NCI-H187 treated with DMSO at 0.1 percent for 48 hours (cell line): ENCODE results near the gene ONECUT1.

Experiments
- DNase-seq: peaks from one replicate; lab custom pipeline; 2025; lab: John Stamatoyannopoulos, UW

The ONECUT1 gene

DNA sequence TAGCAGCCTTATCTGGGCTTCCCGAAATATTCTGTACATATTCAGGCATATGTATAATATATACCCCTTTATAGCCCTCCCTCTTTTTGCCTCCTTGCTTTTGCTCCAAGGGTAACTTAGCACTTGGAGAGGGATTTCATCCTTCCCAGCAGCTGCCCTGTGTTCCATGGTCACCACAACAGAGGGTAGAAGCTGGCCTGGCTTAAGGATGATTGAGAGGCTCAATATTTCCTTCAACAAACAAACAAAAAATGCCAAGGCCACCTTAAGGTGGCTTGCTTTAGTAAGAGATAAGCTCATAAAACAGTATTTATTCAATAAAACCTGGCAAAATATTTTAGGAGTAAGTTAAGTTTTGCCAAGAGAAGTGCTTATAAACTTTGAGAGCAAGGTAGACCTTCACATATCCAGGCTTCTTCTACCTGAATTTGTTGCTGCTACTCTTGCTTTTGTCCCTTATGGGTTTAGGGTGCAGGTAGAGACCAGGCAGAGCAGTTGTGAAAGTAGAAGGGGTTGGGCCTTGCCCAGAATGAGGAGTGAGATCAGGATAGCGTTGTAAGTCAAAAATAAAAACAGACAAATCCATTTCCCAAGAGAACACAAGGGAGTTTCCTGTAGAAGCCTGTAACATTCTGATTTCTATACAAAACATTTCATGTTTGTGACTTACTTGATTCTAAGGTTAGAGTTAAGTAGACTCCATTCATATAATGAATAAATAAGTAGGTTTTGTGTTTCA lies 58.2 kb downstream of the ONECUT1 start:
- DNase-seq, result no peak

GRCh38 chr15:52731004-52731403 lies 59.1 kb downstream of the ONECUT1 start:
- DNase-seq, result no peak

GRCh38 chr15:52730594-52730993 lies 59.5 kb downstream of the ONECUT1 start:
- no peak for DNase-seq

DNA sequence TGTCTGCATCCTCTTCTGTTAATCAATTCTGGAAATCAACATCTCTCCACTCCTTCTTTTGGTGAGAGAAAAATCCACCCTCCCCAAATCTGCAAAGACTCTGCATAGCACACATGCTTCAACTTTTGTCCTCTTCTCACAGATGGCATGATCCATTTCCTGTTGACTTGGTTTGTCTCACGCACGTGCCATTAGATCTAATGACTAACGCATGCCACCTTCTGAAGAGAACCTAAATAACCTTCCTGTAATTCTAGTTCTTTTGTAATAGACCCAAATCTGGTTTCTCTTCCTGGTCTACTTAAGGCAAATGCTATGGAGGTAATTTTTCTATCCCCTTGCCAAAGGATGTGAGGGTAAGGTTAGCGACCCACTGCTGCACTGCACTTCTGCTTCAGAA lies 60.0 kb downstream of the ONECUT1 start:
- DNase-seq, result no peak

GRCh38 chr15:52728899-52729298 lies 61.2 kb downstream of the ONECUT1 start:
- DNase-seq, result no peak

DNA sequence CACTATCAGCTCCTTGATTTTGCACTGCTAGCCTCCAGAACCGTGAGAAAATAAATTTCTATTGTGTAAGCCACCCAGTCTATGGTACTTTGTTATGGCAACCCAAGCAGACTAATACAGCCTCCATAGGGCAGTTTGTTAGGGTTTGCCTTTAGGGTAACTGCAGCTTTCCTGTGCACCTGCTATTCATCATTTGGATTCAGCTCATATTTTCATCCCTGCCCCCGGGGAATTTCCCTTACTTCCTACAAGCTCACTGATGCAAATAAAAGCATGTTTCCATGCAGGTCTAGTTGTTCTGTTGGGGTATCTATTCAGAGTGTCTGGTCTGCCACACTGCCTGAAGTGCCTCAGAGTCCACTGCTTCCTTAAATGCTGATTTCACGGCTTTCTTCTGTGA lies 62.3 kb downstream of the ONECUT1 start:
- no peak for DNase-seq

- DNase-seq, result no peak
Measured at GRCh38 chr15:52726195-52726594, 63.9 kb downstream of the ONECUT1 start.

GRCh38 chr15:52718551-52718950 lies 71.6 kb downstream of the ONECUT1 start:
- DNase-seq, result no peak

GRCh38 chr15:52717924-52718323 lies 72.2 kb downstream of the ONECUT1 start:
- DNase-seq, result no peak

- DNase-seq, result no peak
Measured at GRCh38 chr15:52717481-52717880, 72.7 kb downstream of the ONECUT1 start.

- no peak for DNase-seq
Measured at GRCh38 chr15:52716536-52716935, 73.6 kb downstream of the ONECUT1 start.

- DNase-seq, result no peak
Measured at GRCh38 chr15:52715411-52715810, 74.7 kb downstream of the ONECUT1 start.

DNA sequence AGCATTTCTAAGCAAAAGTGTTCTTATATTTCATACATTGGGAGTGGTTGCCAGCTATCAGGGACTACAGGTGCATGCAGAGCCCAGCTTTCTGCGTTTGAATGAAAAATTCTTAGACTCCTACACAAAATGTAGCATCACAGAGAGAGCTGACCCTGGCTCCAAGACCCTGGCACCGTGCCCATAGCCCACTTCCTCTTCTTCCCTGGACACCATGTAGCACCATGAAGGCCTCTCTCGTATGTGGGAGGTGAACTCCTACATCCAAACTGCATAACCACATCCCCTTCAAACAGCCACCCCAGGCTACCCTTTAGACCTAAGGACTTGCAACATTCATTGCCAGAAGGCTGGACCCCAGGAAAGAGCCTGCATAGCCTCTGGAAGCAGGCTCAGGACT lies 75.2 kb downstream of the ONECUT1 start:
- DNase-seq, result no peak

DNA sequence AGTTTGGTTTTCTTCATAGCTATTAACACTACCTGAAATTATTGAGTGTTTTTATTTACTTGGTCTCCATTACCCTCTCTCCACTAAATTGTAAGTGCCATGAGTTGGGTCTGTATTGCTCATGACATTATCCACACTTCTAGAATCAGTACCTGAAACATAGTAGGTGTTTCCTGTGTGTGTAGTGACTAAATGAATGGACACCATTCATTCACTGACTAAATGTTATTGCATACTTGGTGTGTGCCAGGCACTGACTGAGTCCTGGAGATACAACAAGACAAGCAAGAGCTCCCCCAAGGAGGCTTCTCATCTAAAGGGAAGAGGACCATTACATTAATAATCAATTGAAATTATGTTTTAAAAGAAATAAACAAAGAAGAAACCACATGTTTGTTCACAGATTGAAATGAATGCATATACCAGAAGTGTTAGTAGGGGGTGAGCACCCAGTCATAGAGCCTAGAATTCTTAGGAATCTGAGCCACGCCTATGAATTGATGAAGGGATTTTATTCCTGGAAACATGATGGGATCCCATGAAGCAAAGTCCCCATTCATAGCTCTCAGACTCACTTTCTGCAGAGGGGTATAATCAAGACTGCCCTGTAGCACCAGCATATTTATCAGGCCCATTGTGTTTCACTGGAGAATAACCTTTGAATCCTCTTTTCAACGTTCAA lies 79.3 kb downstream of the ONECUT1 start:
- no peak for DNase-seq

GRCh38 chr15:52710050-52710707 lies 80.0 kb downstream of the ONECUT1 start:
- DNase-seq, result no peak

- DNase-seq, result no peak
Measured at GRCh38 chr15:52709187-52709981, 80.8 kb downstream of the ONECUT1 start.
